GM12878 (cell line): ENCODE data around the gene CCNL1.

Source experiments
- MXI1 ChIP-seq: fragments of 150-350 bp; IDR thresholded peaks from 2 replicates; pipeline ENCODE4 v1.6.1; 2011; ENCODE audit warnings: low read depth, mild to moderate bottlenecking, inconsistent platforms, low read length, improper control_type of control experiment
- POLR2A ChIP-seq: IDR thresholded peaks from 2 replicates; pipeline ENCODE4 v1.6.1; 2011; ENCODE audit warnings: low read depth, mild to moderate bottlenecking, low read length
- RAD21 ChIP-seq: IDR thresholded peaks from 2 replicates; pipeline ENCODE4 v1.6.1; 2011; ENCODE audit warnings: mild to moderate bottlenecking, low read depth, low read length, moderate library complexity; ENCODE audit not compliant: insufficient read depth

- TF ChIP-seq MXI1 (no peak), RAD21 (no peak), POLR2A (no peak)
Measured at GRCh38 chr3:157126365-157126764, 33.6 kb downstream of the CCNL1 start.
